Astrocyte of the spinal cord (primary cell): Measurements from ENCODE around the gene EPHB3.

Experiments
- DNase-seq: peaks from one replicate; pipeline ENCODE4 v3.0.0; 2011; ENCODE audit warnings: low read depth, low spot score
- H3K4me3 ChIP-seq: 2 replicates; pipeline ENCODE4 v1.5.1; 2011; ENCODE audit warnings: low read depth, mild to moderate bottlenecking, low read length, moderate library complexity
- CTCF ChIP-seq: IDR thresholded peaks from 2 replicates; pipeline ENCODE4 v1.5.1; 2012; ENCODE audit warnings: low read depth, mild to moderate bottlenecking, low read length, inconsistent platforms
- in situ Hi-C: cut with HindIII; loops from 2 replicates; pipeline ENCODE4 v1.10.0; 2017; ENCODE audit warnings: low sequenced_read_pairs

EPHB3 gene

GRCh38 chr3:184596886-184597575, 35.4 kb downstream of the EPHB3 start:
- no peak for TF ChIP-seq CTCF
- in situ Hi-C loops: no loop called here
- DNase-seq: no peak

GRCh38 chr3:184597829-184598573, 36.4 kb downstream of the EPHB3 start:
- in situ Hi-C loops: no loop called here
- DNase-seq: no peak
- no peak overlapping the region for H3K4me3 ChIP-seq
- TF ChIP-seq CTCF: no peak

More at GRCh38 chr3:184596886-184597575, 35.4 kb downstream of the EPHB3 start:
- H3K4me3 ChIP-seq: no peak overlapping the region

GRCh38 chr3:184598574-184598927, 37.0 kb downstream of the EPHB3 start:
- in situ Hi-C loops: no loop called here
- no peak for TF ChIP-seq CTCF
- H3K4me3 ChIP-seq: no peak overlapping the region
- DNase-seq: no peak

GRCh38 chr3:184599143-184599542, 37.6 kb downstream of the EPHB3 start:
- in situ Hi-C loops: no loop called here
- no peak overlapping the region for H3K4me3 ChIP-seq
- TF ChIP-seq CTCF: no peak
- DNase-seq: no peak

GRCh38 chr3:184600685-184601377, 39.2 kb downstream of the EPHB3 start:
- DNase-seq: no peak
- H3K4me3 ChIP-seq: no peak overlapping the region
- TF ChIP-seq CTCF: no peak
- in situ Hi-C loops: no loop called here

GRCh38 chr3:184601576-184602371, 40.2 kb downstream of the EPHB3 start:
- TF ChIP-seq CTCF: no peak
- in situ Hi-C loops: no loop called here
- no peak for DNase-seq
- no peak overlapping the region for H3K4me3 ChIP-seq
